CD14-positive monocyte (primary cell): ENCODE data around the gene PHLDB2. TPM values are rescaled to one million over a fixed set of nuclear protein-coding genes. Genes with fewer than 3 reads are reported as not detected.
A peak's percentile ranks its signal among the peaks of the same experiment; 100 is the strongest.

ENCODE experiments used
- DNase-seq, 3 donors: peaks; one replicate each; pipeline ENCODE4 v3.0.0-alpha.2; 2011 to 2022
- H2AFZ ChIP-seq: 2 replicates; pipeline ENCODE4 v1.6.0; 2012; ENCODE audit warnings: mild to moderate bottlenecking, low read depth, low read length, inconsistent platforms; ENCODE audit not compliant: insufficient read depth, poor library complexity, severe bottlenecking
- H3K27ac ChIP-seq, 2 donors: 1 replicate in 1 of 2; 2 replicates in 1 of 2; pipeline ENCODE4 v1.5.1; 2012 to 2013; ENCODE audit warnings: low read length in 2 of 2, control low read depth in 1 of 2, inconsistent platforms in 1 of 2, low read depth in 1 of 2, mild to moderate bottlenecking in 1 of 2
- H3K27me3 ChIP-seq, 2 donors: one replicate each; pipeline versions ENCODE4 v1.6.0 to v1.6.1; 2011 to 2013; ENCODE audit warnings: low read length in 2 of 2; ENCODE audit not compliant: control insufficient read depth in 2 of 2, insufficient read depth in 2 of 2
- H3K36me3 ChIP-seq, 2 donors: replicated peaks in 1 of 2; 1 replicate in 1 of 2; 2 replicates in 1 of 2; pipeline versions ENCODE4 v1.5.1 to v1.6.1; 2012 to 2013; ENCODE audit warnings: low read length in 2 of 2, control low read depth in 1 of 2, inconsistent platforms in 1 of 2, mild to moderate bottlenecking in 1 of 2; ENCODE audit not compliant: insufficient read depth in 2 of 2, control insufficient read depth in 1 of 2
- H3K4me1 ChIP-seq, 2 donors: 1 replicate in 1 of 2; 2 replicates in 1 of 2; pipeline versions ENCODE4 v1.5.1 to v1.6.1; 2012 to 2013; ENCODE audit warnings: low read length in 2 of 2, control low read depth in 1 of 2, inconsistent platforms in 1 of 2, mild to moderate bottlenecking in 1 of 2, moderate library complexity in 1 of 2; ENCODE audit not compliant: insufficient read depth in 2 of 2, control insufficient read depth in 1 of 2
- H3K4me2 ChIP-seq: replicated peaks from 2 replicates; pipeline ENCODE3; 2012; ENCODE audit warnings: low read length, moderate library complexity, mild to moderate bottlenecking; ENCODE audit not compliant: poor library complexity, severe bottlenecking; ENCODE audit errors: extremely low read depth
- H3K4me3 ChIP-seq, 3 experiments: fragments of 200-600 bp in 1 of 3; sonication (generic) in 1 of 3; replicated peaks in 1 of 3; 1 replicate in 2 of 3; 2 replicates in 1 of 3; pipeline ENCODE4 v1.5.1; 2011 to 2013; ENCODE audit warnings: low read length in 3 of 3, mild to moderate bottlenecking in 3 of 3, control low read depth in 2 of 3, low read depth in 2 of 3, inconsistent platforms in 1 of 3, moderate library complexity in 1 of 3
- H3K79me2 ChIP-seq: 2 replicates; pipeline ENCODE4 v1.6.0; 2012; ENCODE audit warnings: mild to moderate bottlenecking, control low read depth, inconsistent platforms, low read length, moderate library complexity; ENCODE audit not compliant: insufficient read depth
- H3K9ac ChIP-seq: 2 replicates; pipeline ENCODE4 v1.6.0; 2017; ENCODE audit warnings: low read length, mild to moderate bottlenecking; ENCODE audit not compliant: insufficient read depth, poor library complexity, severe bottlenecking
- H3K9me3 ChIP-seq, 2 donors: replicated peaks in 1 of 2; 1 replicate in 1 of 2; 2 replicates in 1 of 2; pipeline versions ENCODE4 v1.5.1 to v1.6.1; 2012 to 2013; ENCODE audit warnings: low read length in 2 of 2, control low read depth in 1 of 2; ENCODE audit not compliant: control insufficient read depth in 1 of 2, insufficient read depth in 1 of 2
- H4K20me1 ChIP-seq: 2 replicates; pipeline ENCODE4 v1.6.0; 2012; ENCODE audit warnings: mild to moderate bottlenecking, low read length, control low read depth, moderate library complexity; ENCODE audit not compliant: insufficient read depth
- H3K27ac Mint-ChIP-seq, 7 donors: one replicate each; pipeline ENCODE4 v1.8.0; 2020; ENCODE audit warnings: mild to moderate bottlenecking in 7 of 7, mixed read lengths in 7 of 7, moderate library complexity in 6 of 7, inconsistent platforms in 2 of 7
- H3K27me3 Mint-ChIP-seq, 3 donors: one replicate each; pipeline ENCODE4 v1.8.0; 2021 to 2022; ENCODE audit warnings: low read depth in 3 of 3, mild to moderate bottlenecking in 3 of 3, mixed read lengths in 3 of 3, moderate library complexity in 3 of 3, inconsistent platforms in 1 of 3
- H3K36me3 Mint-ChIP-seq, 2 donors: one replicate each; pipeline ENCODE4 v1.8.0; 2020; ENCODE audit warnings: mixed read lengths in 2 of 2, inconsistent platforms in 1 of 2, mild to moderate bottlenecking in 1 of 2
- H3K4me1 Mint-ChIP-seq: one replicate; pipeline ENCODE4 v1.8.0; 2020; ENCODE audit warnings: mild to moderate bottlenecking, mixed read lengths
- H3K4me3 Mint-ChIP-seq, 2 donors: one replicate each; pipeline ENCODE4 v1.8.0; 2020; ENCODE audit warnings: mild to moderate bottlenecking in 2 of 2, mixed read lengths in 2 of 2, moderate library complexity in 1 of 2
- H3K9me3 Mint-ChIP-seq, 7 donors: one replicate each; pipeline ENCODE4 v1.8.0; 2020 to 2022; ENCODE audit warnings: mixed read lengths in 7 of 7, mild to moderate bottlenecking in 6 of 7, moderate library complexity in 6 of 7, inconsistent platforms in 2 of 7
- CTCF ChIP-seq: fragments of 200-600 bp; IDR thresholded peaks from one replicate; pipeline ENCODE4 v1.8.0; 2022; ENCODE audit warnings: antibody characterized with exemption, mild to moderate bottlenecking
- WGBS: methylation state at CpG from one replicate; pipeline ENCODE4 v1.1.5; 2013; ENCODE audit warnings: missing lambda C conversion rate; ENCODE audit not compliant: insufficient coverage; 5-methylcytosine and 5-hydroxymethylcytosine counted together
- intact Hi-C, 2 donors: fragments of 100-400 bp; cut with micrococcal nuclease; formaldehyde crosslinking; loops; one replicate each; pipeline versions ENCODE4 v1.15.0 to v1.15.1; 2023
- polyA plus RNA-seq, 3 donors: library from polyadenylated mRNA; depleted of rRNA in 1 of 3; unstranded in 2 of 3; stranded (reverse) in 1 of 3; fragments of 300-500 nt in 2 of 3; fragments of >200 nt in 1 of 3; fragmentation: Illumina TruSeq in 2 of 3; gene quantifications; 1 replicate in 2 of 3; 2 replicates in 1 of 3; pipeline ENCODE4 v1.2.3, GENCODE V29; 2012 to 2021

The PHLDB2 gene
- polyA plus RNA-seq, 3 donors = 0.08 TPM; not detected in 2

- Mint-ChIP-seq H3K36me3 (no peaks in the 10 kb centered on the region), H3K4me1 (peaks cover 4% of the 10 kb centered on the region), H3K27ac (no peak overlapping the region), H3K27me3 (peaks cover 0 to 14% (median 3%) of the 10 kb centered on the region in 3 donors), H3K9me3 (peaks cover 0 to 2% (median 0%) of the 10 kb centered on the region in 7 donors), H3K4me3 (no peak overlapping the region)
- Histone ChIP-seq H3K9me3 (no peaks in the 10 kb centered on the region), H2AFZ (no peak overlapping the region), H3K9ac (no peak overlapping the region), H3K4me3 (no peak overlapping the region), H3K4me1 (no peaks in the 10 kb centered on the region), H3K27ac (no peak overlapping the region), H3K79me2 (no peaks in the 10 kb centered on the region), H3K36me3 (no peaks in the 10 kb centered on the region), H3K27me3 (no peaks in the 10 kb centered on the region), H3K4me2 (no peak overlapping the region), H4K20me1 (no peaks in the 10 kb centered on the region)
- intact Hi-C loops = no loop called here
- no peak for DNase-seq
- TF ChIP-seq CTCF = no peak
- no CpG with 5 or more reads among the region's 2 CpGs for WGBS
Observed at GRCh38 chr3:111910806-111911205, 51.7 kb downstream of the PHLDB2 start.

GRCh38 chr3:111911446-111911845 lies 52.4 kb downstream of the PHLDB2 start:
- H3K4me2 ChIP-seq = no peak overlapping the region
- H3K4me1 ChIP-seq = no peaks in the 10 kb centered on the region
- peaks cover 0 to 2% (median 0%) of the 10 kb centered on the region in 7 donors for H3K9me3 Mint-ChIP-seq
- TF ChIP-seq CTCF = no peak
- H3K27ac ChIP-seq = no peak overlapping the region
- H3K36me3 Mint-ChIP-seq = no peaks in the 10 kb centered on the region
- no peaks in the 10 kb centered on the region for H4K20me1 ChIP-seq
- no peaks in the 10 kb centered on the region for H3K36me3 ChIP-seq
- DNase-seq = no peak
- no peaks in the 10 kb centered on the region for H3K9me3 ChIP-seq
- intact Hi-C loops = no loop called here
- no peak overlapping the region for H3K9ac ChIP-seq
- peaks cover 0 to 14% (median 3%) of the 10 kb centered on the region in 3 donors for H3K27me3 Mint-ChIP-seq
- peak overlapping the region in 1 of 2 donors; percentile 13 for H3K4me3 Mint-ChIP-seq
- no peaks in the 10 kb centered on the region for H3K27me3 ChIP-seq
- H3K4me1 Mint-ChIP-seq = peaks cover 1% of the 10 kb centered on the region
- no peaks in the 10 kb centered on the region for H3K79me2 ChIP-seq
- no peak overlapping the region for H3K4me3 ChIP-seq
- WGBS = 64% methylated on average over 3 of the region's 3 CpGs
- H3K27ac Mint-ChIP-seq = no peak overlapping the region
- H2AFZ ChIP-seq = no peak overlapping the region
